ENCODE data around the gene PRKN. TPM values are rescaled to one million over a fixed set of nuclear protein-coding genes. Genes with fewer than 3 reads are reported as not detected.

Gene PRKN
- total and polyA plus RNA-seq, 2 experiments from 2014 or later, result 11.7 to 28.1 TPM

DNA sequence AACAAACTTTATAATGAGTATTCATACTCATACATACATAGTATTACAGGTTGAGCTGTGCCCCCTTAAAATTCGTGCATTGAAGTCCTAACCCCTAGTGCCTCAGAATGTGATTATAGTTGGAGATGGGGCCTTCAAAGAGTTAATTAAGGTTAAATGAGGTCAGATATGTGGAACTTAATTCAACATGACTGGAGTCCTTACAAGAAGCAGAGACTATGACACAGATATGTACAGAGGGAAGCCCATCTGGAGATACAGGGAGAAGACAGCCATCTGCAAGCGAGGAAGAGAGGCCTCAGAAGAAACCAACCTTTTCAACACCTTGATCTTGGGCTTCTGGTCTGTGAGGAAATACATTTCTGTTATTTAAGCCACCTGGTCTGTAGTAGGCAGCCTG, 917.6 kb downstream of the PRKN start:
- no peak overlapping the region for H3K27ac ChIP-seq
- H3K36me3 ChIP-seq, result no peaks in the 10 kb centered on the region
- H3K27me3 ChIP-seq, result no peaks in the 10 kb centered on the region
- H3K4me1 ChIP-seq (ENCODE audit: low read depth), result no peaks in the 10 kb centered on the region
- DNase-seq (ENCODE audit: low read depth in 1 of 2, low spot score in 1 of 2), result no peak
- H3K4me3 ChIP-seq, result no peak overlapping the region
- TF ChIP-seq, protein P1, sequence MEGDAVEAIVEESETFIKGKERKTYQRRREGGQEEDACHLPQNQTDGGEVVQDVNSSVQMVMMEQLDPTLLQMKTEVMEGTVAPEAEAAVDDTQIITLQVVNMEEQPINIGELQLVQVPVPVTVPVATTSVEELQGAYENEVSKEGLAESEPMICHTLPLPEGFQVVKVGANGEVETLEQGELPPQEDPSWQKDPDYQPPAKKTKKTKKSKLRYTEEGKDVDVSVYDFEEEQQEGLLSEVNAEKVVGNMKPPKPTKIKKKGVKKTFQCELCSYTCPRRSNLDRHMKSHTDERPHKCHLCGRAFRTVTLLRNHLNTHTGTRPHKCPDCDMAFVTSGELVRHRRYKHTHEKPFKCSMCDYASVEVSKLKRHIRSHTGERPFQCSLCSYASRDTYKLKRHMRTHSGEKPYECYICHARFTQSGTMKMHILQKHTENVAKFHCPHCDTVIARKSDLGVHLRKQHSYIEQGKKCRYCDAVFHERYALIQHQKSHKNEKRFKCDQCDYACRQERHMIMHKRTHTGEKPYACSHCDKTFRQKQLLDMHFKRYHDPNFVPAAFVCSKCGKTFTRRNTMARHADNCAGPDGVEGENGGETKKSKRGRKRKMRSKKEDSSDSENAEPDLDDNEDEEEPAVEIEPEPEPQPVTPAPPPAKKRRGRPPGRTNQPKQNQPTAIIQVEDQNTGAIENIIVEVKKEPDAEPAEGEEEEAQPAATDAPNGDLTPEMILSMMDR (IDR thresholded peaks at IDR 0.05; ENCODE audit: low read depth, low read length), result no peak
- H3K9me3 ChIP-seq (ENCODE audit: low read depth), result no peaks in the 10 kb centered on the region

GRCh38 chr6:161804838-161805237, 922.7 kb downstream of the PRKN start:
- peak in 1 of 2 donors; percentile 20 for DNase-seq (ENCODE audit: low read depth in 1 of 2, low spot score in 1 of 2)
- H3K4me3 ChIP-seq, result no peak overlapping the region
- H3K27ac ChIP-seq, result no peak overlapping the region
- no peaks in the 10 kb centered on the region for H3K9me3 ChIP-seq (ENCODE audit: low read depth)
- no peaks in the 10 kb centered on the region for H3K4me1 ChIP-seq (ENCODE audit: low read depth)
- no peaks in the 10 kb centered on the region for H3K36me3 ChIP-seq
- TF ChIP-seq, protein P1 (IDR thresholded peaks at IDR 0.05; ENCODE audit: low read depth, low read length), result no peak
- H3K27me3 ChIP-seq, result no peaks in the 10 kb centered on the region

- Histone ChIP-seq H3K36me3 (no peaks in the 10 kb centered on the region), H3K9me3 (ENCODE audit: low read depth) (no peaks in the 10 kb centered on the region), H3K27ac (no peak overlapping the region), H3K4me1 (ENCODE audit: low read depth) (no peaks in the 10 kb centered on the region), H3K4me3 (no peak overlapping the region), H3K27me3 (no peaks in the 10 kb centered on the region)
- DNase-seq (ENCODE audit: low read depth in 1 of 2, low spot score in 1 of 2), result no peak
- TF ChIP-seq, protein P1 (IDR thresholded peaks at IDR 0.05; ENCODE audit: low read depth, low read length), result no peak
Measured at GRCh38 chr6:161803131-161803530, 924.4 kb downstream of the PRKN start.

- Histone ChIP-seq H3K4me1 (ENCODE audit: low read depth) (no peaks in the 10 kb centered on the region), H3K36me3 (no peaks in the 10 kb centered on the region), H3K27ac (no peak overlapping the region), H3K27me3 (no peaks in the 10 kb centered on the region), H3K4me3 (no peak overlapping the region), H3K9me3 (ENCODE audit: low read depth) (no peaks in the 10 kb centered on the region)
- TF ChIP-seq, protein P1 (IDR thresholded peaks at IDR 0.05; ENCODE audit: low read depth, low read length), result no peak
- DNase-seq (ENCODE audit: low read depth in 1 of 2, low spot score in 1 of 2), result no peak
Measured at GRCh38 chr6:161802231-161802630, 925.3 kb downstream of the PRKN start.

DNA sequence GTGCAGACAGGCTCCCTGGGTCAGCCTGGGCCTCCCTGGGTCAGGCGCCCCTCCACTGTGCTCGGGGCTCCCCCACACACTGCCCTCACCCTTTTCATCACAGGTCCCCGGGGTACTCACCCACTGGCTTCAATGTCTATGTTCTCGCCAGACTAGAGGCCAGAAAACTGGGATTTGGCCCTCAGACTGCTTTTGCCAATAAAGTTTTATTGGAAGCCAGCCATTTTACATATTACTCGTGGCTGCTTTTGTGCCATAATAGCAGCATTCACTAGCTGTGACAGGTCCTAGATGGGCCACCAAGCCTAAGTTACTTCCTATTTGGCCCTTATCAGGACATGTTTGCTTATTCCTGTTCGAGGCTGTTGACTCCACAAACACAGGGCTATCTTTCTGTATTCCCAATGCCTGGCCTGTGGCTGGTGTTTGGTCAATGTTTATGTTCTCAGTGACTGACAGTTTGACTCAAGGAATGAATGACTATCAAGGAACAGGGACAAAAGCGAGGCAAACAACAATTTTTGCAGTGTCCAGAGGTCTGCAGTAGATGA, 928.6 kb downstream of the PRKN start:
- DNase-seq (ENCODE audit: low read depth in 1 of 2, low spot score in 1 of 2), result no peak
- H3K4me1 ChIP-seq (ENCODE audit: low read depth), result no peaks in the 10 kb centered on the region
- no peak overlapping the region for H3K27ac ChIP-seq
- H3K9me3 ChIP-seq (ENCODE audit: low read depth), result no peaks in the 10 kb centered on the region
- no peaks in the 10 kb centered on the region for H3K36me3 ChIP-seq
- no peak overlapping the region for H3K4me3 ChIP-seq
- H3K27me3 ChIP-seq, result no peaks in the 10 kb centered on the region
- TF ChIP-seq, protein P1 (IDR thresholded peaks at IDR 0.05; ENCODE audit: low read depth, low read length), result no peak
